Pons (tissue), 1 donor: Measurements from ENCODE around the gene ATP5F1D.

ENCODE experiments used
- DNase-seq: peaks from one replicate; pipeline ENCODE4 v3.0.0-alpha.2; 2016; ENCODE audit warnings: low spot score

Gene ATP5F1D

GRCh38 chr19:1259206-1259875, 17.8 kb downstream of the ATP5F1D start:
- DNase-seq, result peak; percentile 26

- DNase-seq, result no peak
Measured at GRCh38 chr19:1259876-1260748, 18.6 kb downstream of the ATP5F1D start.

DNA sequence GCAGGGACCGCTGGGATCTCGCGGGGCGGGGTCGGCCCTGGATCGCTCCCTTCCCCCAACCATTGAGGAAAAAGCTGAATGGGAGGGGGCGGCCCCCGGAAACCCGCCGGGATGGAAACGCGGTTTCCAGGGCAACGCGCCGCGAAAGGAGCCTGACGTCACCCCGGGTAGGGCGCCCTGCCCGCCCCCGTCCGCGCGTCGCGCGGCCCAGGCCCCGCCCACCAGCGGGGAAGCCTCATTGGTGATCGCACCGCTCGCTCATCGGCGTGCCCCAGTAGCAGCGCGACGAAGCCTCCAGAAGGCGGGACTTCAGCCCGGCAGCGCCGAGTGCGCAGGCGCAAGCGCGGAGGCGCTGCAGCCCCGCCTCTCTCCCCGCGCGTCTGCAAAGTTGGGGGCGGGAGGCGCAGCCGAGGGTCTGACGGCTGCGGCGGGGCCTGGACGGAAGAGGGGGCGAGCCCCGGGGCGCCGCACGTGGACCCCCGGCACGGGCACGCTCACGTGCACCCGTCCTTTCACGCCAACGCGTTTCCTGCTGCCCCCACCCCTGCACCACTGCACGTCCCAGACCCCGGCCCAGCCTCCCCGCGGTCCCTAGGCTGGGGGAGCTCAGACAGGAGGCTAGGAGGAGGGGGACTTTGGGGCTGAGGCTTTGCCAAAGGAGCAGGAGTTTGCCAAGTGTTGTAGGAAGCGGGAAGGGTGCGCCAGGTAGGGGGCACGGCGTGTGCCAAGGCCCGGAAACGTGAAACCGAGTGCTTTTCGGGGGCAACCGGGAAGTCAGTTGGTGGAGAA, 19.4 kb downstream of the ATP5F1D start:
- peak; percentile 93 for DNase-seq

GRCh38 chr19:1261538-1261797, 19.9 kb downstream of the ATP5F1D start:
- DNase-seq, result peak; percentile 14

DNA sequence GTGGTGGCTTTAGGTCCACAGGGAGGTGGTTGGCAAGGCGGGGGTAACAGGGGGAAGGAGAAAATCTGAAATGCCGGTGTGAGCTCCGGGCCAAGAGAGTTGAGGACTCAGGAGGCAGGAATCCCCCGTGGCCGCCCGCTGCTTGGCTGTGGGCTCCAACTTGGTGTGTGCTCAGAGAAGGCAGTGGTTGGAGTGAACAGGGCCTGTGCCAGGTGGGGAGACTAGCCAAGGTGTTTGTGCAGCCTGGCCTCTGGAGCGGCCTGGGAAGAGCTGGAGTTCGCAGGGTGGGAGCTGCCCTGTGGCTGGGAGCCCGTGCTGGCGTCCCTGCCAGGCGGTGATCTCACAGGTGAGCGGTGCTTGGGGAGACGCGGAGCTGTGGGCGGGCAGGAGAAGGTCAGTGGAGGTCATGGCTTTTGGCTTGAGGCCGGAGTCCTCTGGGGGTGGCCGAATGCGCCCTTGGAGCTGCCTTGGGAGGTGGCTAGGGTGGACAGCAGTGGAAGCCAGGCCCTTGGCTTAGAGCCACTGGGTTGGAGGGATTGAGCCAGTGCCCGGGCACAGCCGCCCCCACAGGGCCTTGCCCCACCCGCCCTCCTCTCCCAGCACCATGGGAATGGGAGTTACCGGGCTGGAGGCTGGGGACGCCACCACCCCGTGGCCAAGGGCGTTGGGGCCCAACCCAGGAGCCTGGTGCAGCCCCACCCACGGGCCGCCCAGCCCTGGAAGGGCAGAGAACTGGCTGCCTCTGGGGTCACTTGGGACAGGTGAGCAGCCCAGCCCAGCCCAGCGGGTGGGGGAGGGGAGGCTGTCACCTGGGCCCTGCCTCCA, 20.5 kb downstream of the ATP5F1D start:
- DNase-seq, result peak; percentile 41

- no peak for DNase-seq
Measured at GRCh38 chr19:1262623-1263123, 21.1 kb downstream of the ATP5F1D start.

DNA sequence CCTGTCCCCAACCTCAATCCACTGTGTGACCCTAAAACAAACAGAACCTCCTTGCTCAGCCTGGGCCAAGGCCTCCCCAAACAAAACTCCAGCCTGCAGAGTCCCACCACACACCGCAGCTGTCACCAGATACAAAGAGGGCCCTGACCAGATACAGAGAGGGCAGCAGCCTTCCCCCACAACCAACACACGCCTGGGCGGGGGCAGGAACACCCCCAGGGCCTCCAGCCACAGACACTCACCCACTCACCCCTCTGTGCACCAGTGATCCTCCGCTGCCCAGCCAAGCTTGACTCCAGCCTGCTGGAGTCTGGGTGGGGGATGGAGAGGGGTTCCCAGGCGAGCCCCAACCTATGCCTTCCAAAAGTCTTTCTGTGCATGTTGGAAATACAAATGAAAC, 21.6 kb downstream of the ATP5F1D start:
- DNase-seq, result no peak

- no peak for DNase-seq
Measured at GRCh38 chr19:1264801-1265614, 23.5 kb downstream of the ATP5F1D start.

DNA sequence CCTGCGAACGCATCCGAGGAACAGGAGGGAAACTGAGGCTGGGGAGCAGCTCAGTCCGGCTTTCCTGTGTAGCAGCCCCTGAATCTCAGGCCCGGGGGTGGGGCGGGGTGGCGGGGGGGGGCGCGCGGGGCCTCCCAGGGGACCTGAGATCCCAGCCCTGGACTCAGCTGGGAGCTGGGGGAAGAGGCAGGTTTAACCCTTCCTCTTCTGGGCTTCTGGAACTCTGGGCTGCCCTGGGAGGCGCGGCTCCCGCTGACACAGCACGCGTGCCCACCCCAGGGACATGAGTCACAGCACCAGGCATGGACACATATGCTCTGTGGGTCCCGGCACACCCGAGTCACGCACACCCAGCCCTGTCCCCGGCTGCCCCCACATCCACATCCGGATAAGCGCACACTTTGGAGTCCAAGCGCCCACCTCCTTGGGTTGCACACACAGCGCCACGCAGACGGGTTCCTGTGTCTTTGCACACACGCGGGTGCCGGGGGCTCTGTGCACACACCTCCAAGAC, 24.1 kb downstream of the ATP5F1D start:
- no peak for DNase-seq

DNA sequence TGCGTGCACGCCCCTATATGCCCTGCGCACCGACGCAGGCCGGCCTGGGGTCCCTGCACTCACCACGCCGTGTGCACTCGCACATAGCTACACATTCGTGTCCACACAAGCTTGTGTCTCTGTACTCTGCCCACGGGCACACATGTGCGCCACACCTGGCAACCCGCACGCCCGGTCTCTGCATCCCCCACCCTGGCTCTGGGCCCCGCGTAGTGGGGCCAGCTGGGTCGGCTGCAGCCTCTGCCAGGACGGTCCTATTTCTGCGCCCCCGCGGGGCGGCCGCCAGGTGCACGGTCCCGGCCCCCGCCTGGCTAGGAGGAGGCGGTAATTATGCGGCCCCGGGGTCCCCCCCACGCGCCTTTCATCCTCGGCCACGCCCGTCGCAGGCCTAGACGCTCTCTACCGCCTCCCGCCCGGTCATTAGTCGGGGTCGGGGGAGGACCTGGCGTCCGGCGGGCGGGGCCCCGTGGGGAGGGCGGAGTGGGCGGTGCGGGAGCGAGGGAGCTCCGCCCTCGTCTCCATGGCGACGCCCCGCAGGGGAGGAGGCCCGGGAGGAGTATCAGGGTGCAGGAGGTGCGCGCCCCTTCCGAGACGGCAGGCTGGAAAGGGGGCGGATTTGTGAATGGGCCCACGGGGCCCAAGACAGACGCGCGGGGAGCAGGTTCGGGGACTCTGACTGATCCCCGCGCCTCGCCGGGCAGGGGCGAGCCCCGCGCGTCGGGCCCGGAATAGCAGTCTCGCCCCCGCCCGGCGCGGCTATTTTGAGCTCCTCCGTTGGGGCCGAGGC, 24.8 kb downstream of the ATP5F1D start:
- peak; percentile 67 for DNase-seq

DNA sequence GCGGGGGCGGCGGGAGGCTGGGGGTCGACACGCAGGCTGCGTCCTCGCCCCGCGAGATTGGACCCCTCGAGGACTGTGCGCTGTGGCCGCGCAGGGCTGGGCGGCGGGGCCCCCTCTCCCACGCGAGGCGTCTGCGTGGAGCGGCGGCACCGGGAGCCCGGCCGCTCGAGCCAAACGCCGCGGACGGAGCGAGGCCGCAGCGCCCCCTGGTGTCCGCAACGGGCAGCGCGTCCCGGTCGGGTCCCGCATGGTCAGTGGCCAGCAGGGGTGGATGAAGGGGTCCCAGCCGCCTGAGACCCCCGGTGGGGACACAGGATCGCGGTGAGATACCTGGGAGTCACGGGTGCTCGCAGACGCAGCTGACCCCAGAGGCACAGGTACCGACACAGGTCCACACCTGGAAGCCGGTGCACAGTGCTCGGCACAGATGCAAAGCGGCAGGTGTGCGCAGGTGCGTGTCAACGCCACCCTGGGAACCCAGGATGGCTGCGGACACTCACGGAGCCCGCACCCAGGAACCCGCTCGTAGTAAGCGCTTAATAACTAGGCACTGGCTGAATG, 25.4 kb downstream of the ATP5F1D start:
- peak; percentile 37 for DNase-seq

DNA sequence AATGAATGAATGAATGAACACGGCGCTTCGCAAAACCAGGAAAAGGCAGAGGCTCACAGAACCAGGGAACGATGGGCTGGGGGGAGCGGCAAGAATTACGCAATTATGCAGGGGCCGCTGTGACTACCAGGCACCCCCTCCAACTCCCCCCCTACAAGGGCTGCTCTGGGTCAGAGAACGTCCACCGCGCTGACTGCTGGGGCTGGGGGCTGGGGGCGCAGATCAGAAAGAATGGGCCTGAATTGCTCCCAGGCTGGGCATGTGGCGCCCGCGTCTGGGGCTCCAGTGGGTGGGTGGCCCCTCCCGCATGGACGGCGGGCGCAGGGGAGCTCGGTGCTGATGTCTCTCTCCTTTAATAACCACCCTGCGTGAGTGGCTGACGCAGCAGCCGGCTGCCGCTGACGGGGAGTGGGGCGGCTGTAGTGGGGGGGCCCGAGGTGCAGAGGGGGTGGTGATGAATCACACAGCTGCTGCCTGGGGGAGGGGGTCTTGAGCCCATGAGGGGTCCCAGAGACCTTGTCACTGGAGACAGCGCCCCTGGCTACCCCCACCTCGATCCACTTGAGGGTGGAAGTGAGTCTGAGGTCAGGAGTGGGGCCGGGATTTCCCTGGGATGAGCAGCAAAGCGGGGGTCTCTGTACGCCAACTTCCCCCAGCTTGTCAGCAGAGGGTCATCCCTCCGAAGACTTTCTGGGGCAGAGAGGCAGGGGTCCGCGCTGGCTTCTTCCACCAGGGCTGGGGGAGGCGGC, 26.1 kb downstream of the ATP5F1D start:
- DNase-seq, result peak; percentile 30

GRCh38 chr19:1268226-1269064, 26.9 kb downstream of the ATP5F1D start:
- peak; percentile 41 for DNase-seq

GRCh38 chr19:1269065-1269477, 27.5 kb downstream of the ATP5F1D start, which contains the start of gene CIRBP:
Gene CIRBP, plus strand, starts transcription at chr19:1269332. Its CDS starts 1,602 bp downstream, at chr19:1270934.
- DNase-seq, result peak; percentile 98

GRCh38 chr19:1269478-1270212, 28.1 kb downstream of the ATP5F1D start:
- DNase-seq, result peak; percentile 86

GRCh38 chr19:1270213-1270853, 28.8 kb downstream of the ATP5F1D start:
- no peak for DNase-seq
